Heart left ventricle (tissue), 16 donors: Measurements from ENCODE around the gene PRKAR1B. TPM values are rescaled to one million over a fixed set of nuclear protein-coding genes. Genes with fewer than 3 reads are reported as not detected.

ENCODE experiments used
- ATAC-seq, 4 donors: fragments of 200-7000 bp; cut with Tn5 transposase; one replicate each; pipeline ENCODE4 v1.9.1; 2020 to 2022; ENCODE audit warnings: moderate library complexity in 4 of 4, mild to moderate bottlenecking in 3 of 4, moderate number of reproducible peaks in 1 of 4
- DNase-seq, 5 donors: peaks; one replicate each; pipeline ENCODE4 v3.0.0-alpha.2; 2020
- H3K27ac ChIP-seq, 12 donors: fragments of 200-600 bp; sonication (generic) in 4 of 12; one replicate each; pipeline versions ENCODE4 v1.5.0 to v1.8.0; 2016 to 2022; ENCODE audit warnings: mild to moderate bottlenecking in 2 of 12
- H3K27me3 ChIP-seq, 9 donors: fragments of 200-600 bp; sonication (generic) in 2 of 9; one replicate each; pipeline versions ENCODE4 v1.5.1 to v1.8.0; 2016 to 2022; ENCODE audit warnings: mild to moderate bottlenecking in 3 of 9
- H3K36me3 ChIP-seq, 9 donors: fragments of 200-600 bp; sonication (generic) in 2 of 9; one replicate each; pipeline versions ENCODE4 v1.5.0 to v1.8.0; 2018 to 2022; ENCODE audit warnings: mild to moderate bottlenecking in 2 of 9
- H3K4me1 ChIP-seq, 12 donors: fragments of 200-600 bp; sonication (generic) in 4 of 12; one replicate each; pipeline versions ENCODE4 v1.5.0 to v1.8.0; 2016 to 2022; ENCODE audit warnings: mild to moderate bottlenecking in 3 of 12
- H3K4me3 ChIP-seq, 12 donors: fragments of 200-600 bp; sonication (generic) in 4 of 12; one replicate each; pipeline versions ENCODE4 v1.5.0 to v1.8.0; 2017 to 2022; ENCODE audit warnings: mild to moderate bottlenecking in 9 of 12, moderate library complexity in 4 of 12
- H3K9me3 ChIP-seq, 12 donors: fragments of 200-600 bp; sonication (generic) in 4 of 12; one replicate each; pipeline versions ENCODE4 v1.5.0 to v1.8.0; 2016 to 2022; ENCODE audit warnings: mild to moderate bottlenecking in 1 of 12
- POLR2A ChIP-seq, 2 donors: fragments of 450-650 bp; IDR thresholded peaks; one replicate each; pipeline ENCODE4 v1.6.1; 2017; ENCODE audit warnings: antibody characterized with exemption in 2 of 2, mild to moderate bottlenecking in 2 of 2, moderate library complexity in 2 of 2
- whole genome bisulfite sequencing, 4 donors: extraction: QIAGEN DNeasy Blood & Tissue Kit in 2 of 4; methylation state at CpG; one replicate each; pipeline versions ENCODE4 v1.1.5 to v1.1.7; 2013 to 2018; 5-methylcytosine and 5-hydroxymethylcytosine counted together
- intact Hi-C, 10 donors: fragments of 100-400 bp; cut with DNase I; formaldehyde crosslinking; loops; one replicate each; pipeline versions ENCODE4 v1.11.1 to v1.14.2; 2022
- polyA plus RNA-seq, 2 donors: library from polyadenylated mRNA; stranded (reverse); fragments of 200-250 nt; gene quantifications; one replicate each; pipeline ENCODE4 v1.2.3, GENCODE V29; 2013
- total RNA-seq, 9 donors: library from RNA; depleted of rRNA in 2 of 9; stranded (reverse); fragments of >200 nt in 2 of 9; fragmentation: NEBNext Ultra II Directional in 3 of 9; extraction: Animal tissue kit (Norgen Biotek cat#: 25700) in 3 of 9; gene quantifications; one replicate each; pipeline versions ENCODE4 v1.1.0 to v1.2.4, GENCODE V29; 2016 to 2023
- TF ChIP-seq, protein P1 (sequence below), 12 donors: fragments of 200-600 bp; sonication (generic) in 4 of 12; IDR thresholded peaks; one replicate each; pipeline versions ENCODE4 v1.5.0 to v1.8.0; 2018 to 2022; ENCODE audit warnings: antibody characterized with exemption in 12 of 12, mild to moderate bottlenecking in 5 of 12
- donor health status: ischemic (EF 13 %, LVEDD 7.1; RV severe dilation, severe dysfunction).
- donor health status: healthy with polysubstance abuse.
- donor health status: DM: no; HTN: yes; CAD: no.
- donor health status: DM: no; HTN: no; CAD: no.
- donor health status: ischemic (EF 25% LVEDD 6.9; RV normal size, moderate dysfunction).
- donor health status: ischemic (EF 25% LVEDD 5.7; RV mildly dilated, moderate dysfunction).
- donor health status: healthy.
- donor health status: DM: yes; HTN: yes; CAD: no.
- donor health status: ischemic (EF 35%, LVEDD 5.7; RV mildly dilated, moderate dysfunction).
- donor health status: nonischemic (EF 11% LVEDD 7.7; RV severe dilation, severe dysfunction).
- donor health status: DM: yes; HTN: yes; CAD: no.
- donor health status: PGD.
- donor health status: ischemic (EF 29% LVEDD 5.4; RV normal size, mild dysfunction).
- donor health status: nonischemic (EF 23%, LVEDD 6.1; RV moderate dilation, normal function).

PRKAR1B gene
- total and polyA plus RNA-seq, 11 donors = 4.1 to 22.2 (median 17.9) TPM

DNA sequence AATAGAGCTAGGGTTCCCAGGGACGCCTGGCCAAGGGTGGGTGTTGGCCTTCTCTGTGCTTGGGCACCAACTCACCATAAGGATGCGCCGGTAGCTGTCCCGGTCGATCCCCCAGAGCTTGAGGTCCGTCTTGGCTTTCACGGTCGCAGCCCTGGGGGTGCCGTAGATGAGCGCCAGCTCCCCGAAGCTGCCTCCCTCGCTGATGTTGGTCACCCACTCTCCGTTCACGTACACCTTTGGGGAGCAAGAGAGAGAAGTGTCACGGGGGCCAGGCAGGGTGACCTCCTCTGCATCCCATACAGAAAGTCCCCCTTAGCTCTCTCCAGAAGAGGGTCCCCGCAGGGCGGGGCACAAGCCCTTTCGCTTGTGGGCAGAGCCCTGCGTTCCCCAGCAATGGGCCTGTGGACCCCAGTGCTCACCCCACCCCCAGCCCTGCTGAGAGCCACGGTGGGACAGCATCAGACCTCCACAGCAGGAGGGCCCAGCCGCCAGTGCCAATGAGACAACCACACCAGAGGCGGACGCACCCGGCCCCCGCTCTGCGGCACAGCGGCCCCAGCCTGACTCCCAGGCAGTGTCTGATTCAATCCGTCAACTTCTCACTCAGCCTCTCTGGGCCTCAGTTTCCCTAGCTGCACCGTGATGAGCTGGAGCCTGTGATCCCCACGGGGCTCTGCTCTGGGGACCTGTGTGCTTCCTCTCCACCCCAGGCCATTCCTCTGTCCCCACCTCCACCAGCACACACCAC, 130.8 kb downstream of the PRKAR1B start:
- H3K4me1 ChIP-seq = peaks cover 0 to 27% (median 14%) of the 10 kb centered on the region in 12 donors
- H3K9me3 ChIP-seq = peaks cover 0 to 3% (median 0%) of the 10 kb centered on the region in 12 donors
- peaks cover 0 to 6% (median 0%) of the 10 kb centered on the region in 9 donors for H3K36me3 ChIP-seq
- H3K27me3 ChIP-seq = no peaks in the 10 kb centered on the region
- TF ChIP-seq POLR2A (IDR thresholded peaks at IDR 0.05) = no peak
- TF ChIP-seq, protein P1, sequence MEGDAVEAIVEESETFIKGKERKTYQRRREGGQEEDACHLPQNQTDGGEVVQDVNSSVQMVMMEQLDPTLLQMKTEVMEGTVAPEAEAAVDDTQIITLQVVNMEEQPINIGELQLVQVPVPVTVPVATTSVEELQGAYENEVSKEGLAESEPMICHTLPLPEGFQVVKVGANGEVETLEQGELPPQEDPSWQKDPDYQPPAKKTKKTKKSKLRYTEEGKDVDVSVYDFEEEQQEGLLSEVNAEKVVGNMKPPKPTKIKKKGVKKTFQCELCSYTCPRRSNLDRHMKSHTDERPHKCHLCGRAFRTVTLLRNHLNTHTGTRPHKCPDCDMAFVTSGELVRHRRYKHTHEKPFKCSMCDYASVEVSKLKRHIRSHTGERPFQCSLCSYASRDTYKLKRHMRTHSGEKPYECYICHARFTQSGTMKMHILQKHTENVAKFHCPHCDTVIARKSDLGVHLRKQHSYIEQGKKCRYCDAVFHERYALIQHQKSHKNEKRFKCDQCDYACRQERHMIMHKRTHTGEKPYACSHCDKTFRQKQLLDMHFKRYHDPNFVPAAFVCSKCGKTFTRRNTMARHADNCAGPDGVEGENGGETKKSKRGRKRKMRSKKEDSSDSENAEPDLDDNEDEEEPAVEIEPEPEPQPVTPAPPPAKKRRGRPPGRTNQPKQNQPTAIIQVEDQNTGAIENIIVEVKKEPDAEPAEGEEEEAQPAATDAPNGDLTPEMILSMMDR (IDR thresholded peaks at IDR 0.05) = no peak
- ATAC-seq = no peak
- peak in 3 of 5 donors; percentile 19 to 60 (median 25) for DNase-seq
- 96 to 97% (median 96%) methylated on average over 30 of the region's 30 CpGs for WGBS, 4 donors
- no peak overlapping the region for H3K27ac ChIP-seq
- no peak overlapping the region for H3K4me3 ChIP-seq
- intact Hi-C loops = loop anchor here in 1 of 10 donors (5.0 kb wide), 1 partner anchor 34 kb away; no protein-coding TSS in a partner anchor

DNA sequence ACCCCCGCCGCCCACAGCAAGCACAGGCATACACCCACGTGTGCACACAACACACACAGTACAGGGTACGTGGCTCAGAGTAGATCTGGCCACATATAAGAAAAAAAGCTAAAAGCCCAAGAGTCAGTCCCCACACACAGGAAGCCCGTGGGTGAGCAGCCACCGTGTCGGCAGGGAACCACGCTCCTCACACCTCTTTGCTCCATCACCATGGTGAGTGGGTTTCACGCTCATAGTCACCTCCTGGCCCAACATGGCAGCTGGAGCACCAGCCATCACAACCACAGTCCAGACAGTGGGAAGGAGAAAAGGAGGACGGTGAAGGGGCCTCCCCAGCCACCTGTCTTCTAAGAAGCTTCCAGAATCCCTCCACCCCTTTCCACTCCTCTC, 131.5 kb downstream of the PRKAR1B start:
- H3K27me3 ChIP-seq = no peaks in the 10 kb centered on the region
- no peak overlapping the region for H3K27ac ChIP-seq
- intact Hi-C loops = loop anchor here in 1 of 10 donors (5.0 kb wide), 1 partner anchor 33 kb away; no protein-coding TSS in a partner anchor
- H3K9me3 ChIP-seq = peaks cover 0 to 3% (median 0%) of the 10 kb centered on the region in 12 donors
- DNase-seq (peak in 2 of 5 donors; percentile 4 to 22), ATAC-seq (no peak)
- peaks cover 0 to 29% (median 12%) of the 10 kb centered on the region in 12 donors for H3K4me1 ChIP-seq
- no peak overlapping the region for H3K4me3 ChIP-seq
- peaks cover 0 to 6% (median 0%) of the 10 kb centered on the region in 9 donors for H3K36me3 ChIP-seq
- whole genome bisulfite sequencing, 4 donors = 93 to 98% (median 96%) methylated on average over 9 to 10 of the region's 10 CpGs
- TF ChIP-seq, protein P1 (IDR thresholded peaks at IDR 0.05) = no peak
- TF ChIP-seq POLR2A (IDR thresholded peaks at IDR 0.05) = no peak

DNA sequence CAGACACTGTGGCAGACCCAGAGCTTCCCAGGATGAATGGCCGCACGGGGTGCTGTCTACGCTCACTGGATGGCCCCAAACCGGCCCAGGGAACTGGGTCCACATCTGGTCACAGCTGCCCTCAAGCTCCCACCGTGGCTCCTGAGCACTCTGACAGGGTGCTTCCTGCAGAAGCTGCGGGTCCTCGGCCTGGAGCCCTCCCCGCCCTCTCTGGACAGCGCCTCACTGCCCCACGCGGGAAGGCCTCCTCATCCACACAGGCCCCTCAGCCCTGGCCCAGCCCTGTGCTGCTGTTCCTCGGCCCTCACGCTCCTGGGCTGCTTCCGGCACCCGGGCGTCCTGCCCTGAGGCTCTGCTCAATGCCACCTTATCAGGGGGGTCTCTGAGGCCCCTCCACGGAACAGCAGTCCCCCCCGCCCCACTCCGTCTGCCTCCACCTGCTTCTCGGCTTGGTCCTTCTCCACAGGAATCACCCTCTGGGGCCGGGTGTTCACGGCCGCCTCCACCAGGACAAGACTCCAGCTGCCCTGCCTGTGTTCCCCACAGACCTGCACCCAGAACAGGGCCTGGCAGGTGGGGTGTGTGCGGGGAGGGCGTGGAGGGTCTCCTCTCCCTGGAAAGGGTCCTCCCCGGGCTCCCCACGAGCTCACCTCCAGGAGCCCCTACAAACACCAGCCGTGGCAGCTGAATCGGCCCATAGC, 132.0 kb downstream of the PRKAR1B start:
- Histone ChIP-seq H3K4me1 (peaks cover 0 to 32% (median 12%) of the 10 kb centered on the region in 12 donors), H3K36me3 (peaks cover 0 to 6% (median 0%) of the 10 kb centered on the region in 9 donors), H3K9me3 (peaks cover 0 to 3% (median 0%) of the 10 kb centered on the region in 12 donors), H3K4me3 (no peak overlapping the region), H3K27ac (no peak overlapping the region), H3K27me3 (no peaks in the 10 kb centered on the region)
- intact Hi-C loops = loop anchor here in 2 of 10 donors (5.0 kb wide), 4 partner anchors 33 to 452 kb away; no protein-coding TSS in a partner anchor
- WGBS, 4 donors = 95 to 98% (median 96%) methylated on average over 16 to 29 of the region's 29 CpGs
- no peak for TF ChIP-seq POLR2A (IDR thresholded peaks at IDR 0.05)
- TF ChIP-seq, protein P1 (IDR thresholded peaks at IDR 0.05) = no peak
- no peak for ATAC-seq
- peak in 2 of 5 donors; percentile 18 to 22 for DNase-seq
